ENCODE data around the gene ARMH3.
"Not testable (repeated sequence)": the region's sequence is repeated elsewhere in the genome, so short reads cannot be mapped to it uniquely, and the experiment has no call there.

ARMH3 gene

GRCh38 chr10:101987136-101987535, 68.8 kb downstream of the ARMH3 start:
- DNase-seq (ENCODE audit: low read depth in 1 of 2, low spot score in 1 of 2), result no peak

GRCh38 chr10:101986624-101986971, 69.4 kb downstream of the ARMH3 start:
- no peak for DNase-seq (ENCODE audit: low read depth in 1 of 2, low spot score in 1 of 2)

DNA sequence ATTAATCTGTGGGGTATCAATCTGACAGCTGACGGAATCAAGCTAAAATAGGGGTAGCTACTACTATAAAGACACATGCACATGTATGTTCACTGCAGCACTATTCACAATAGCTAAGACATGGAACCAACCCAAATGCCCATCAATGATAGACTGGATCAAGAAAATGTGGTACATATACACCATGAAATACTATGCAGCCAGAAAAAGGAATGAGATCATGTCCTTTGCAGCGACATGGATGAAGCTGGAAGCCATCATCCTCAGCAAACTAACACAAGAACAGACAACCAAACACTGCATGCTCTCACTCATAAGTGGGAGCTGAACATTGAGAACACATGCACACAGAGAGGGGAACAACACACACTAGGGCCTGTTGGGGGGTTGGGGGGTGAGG, 75.3 kb downstream of the ARMH3 start:
- DNase-seq (ENCODE audit: low read depth in 1 of 2, low spot score in 1 of 2), result not testable (repeated sequence)

DNA sequence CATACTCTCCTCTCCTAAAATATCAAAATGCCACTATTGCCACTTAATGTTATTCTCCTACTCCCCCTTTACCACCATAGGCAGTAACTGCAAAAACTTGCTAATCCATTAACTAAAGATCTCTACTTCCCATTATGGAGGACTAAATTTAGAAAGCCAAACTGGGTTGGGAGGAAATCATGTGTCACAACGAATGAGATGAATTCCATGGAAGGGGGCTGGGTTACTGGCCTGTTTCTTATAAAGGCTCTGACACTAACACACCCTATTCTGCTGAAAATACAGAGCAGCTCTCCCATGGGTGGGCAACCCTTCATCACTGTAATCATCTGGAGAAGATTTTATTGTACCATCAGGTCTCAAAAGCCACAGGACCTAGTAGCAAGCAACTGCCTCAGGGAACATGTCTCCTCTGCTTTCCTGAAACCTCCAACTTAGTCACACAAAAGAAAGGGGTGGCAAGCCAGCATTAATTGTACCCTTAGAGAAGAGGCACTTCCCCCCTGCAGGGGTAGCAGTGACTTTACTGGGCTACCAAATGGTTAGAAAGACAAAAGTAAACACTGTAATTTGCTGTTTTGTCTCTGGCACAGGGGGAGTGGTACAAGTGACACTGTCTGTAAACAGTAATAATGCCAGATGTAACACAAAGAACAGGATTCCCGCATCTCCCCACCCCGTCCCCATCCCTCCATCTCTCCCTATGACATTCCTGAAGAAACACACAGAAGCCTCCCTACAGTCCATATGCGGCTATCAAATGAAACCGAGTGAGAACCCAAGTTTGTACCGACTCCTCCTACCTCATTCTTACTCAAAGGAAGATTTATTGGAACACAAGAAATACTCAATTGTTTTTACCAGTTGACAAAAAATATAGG, 81.6 kb downstream of the ARMH3 start:
- DNase-seq (ENCODE audit: low read depth in 1 of 2, low spot score in 1 of 2), result no peak

GRCh38 chr10:101972761-101973160, 83.2 kb downstream of the ARMH3 start:
- DNase-seq (ENCODE audit: low read depth in 1 of 2, low spot score in 1 of 2), result no peak

- DNase-seq (ENCODE audit: low read depth in 1 of 2, low spot score in 1 of 2), result no peak
Observed at GRCh38 chr10:101969412-101969922, 86.5 kb downstream of the ARMH3 start.

GRCh38 chr10:101968940-101969321, 87.0 kb downstream of the ARMH3 start:
- DNase-seq (ENCODE audit: low read depth in 1 of 2, low spot score in 1 of 2), result no peak

DNA sequence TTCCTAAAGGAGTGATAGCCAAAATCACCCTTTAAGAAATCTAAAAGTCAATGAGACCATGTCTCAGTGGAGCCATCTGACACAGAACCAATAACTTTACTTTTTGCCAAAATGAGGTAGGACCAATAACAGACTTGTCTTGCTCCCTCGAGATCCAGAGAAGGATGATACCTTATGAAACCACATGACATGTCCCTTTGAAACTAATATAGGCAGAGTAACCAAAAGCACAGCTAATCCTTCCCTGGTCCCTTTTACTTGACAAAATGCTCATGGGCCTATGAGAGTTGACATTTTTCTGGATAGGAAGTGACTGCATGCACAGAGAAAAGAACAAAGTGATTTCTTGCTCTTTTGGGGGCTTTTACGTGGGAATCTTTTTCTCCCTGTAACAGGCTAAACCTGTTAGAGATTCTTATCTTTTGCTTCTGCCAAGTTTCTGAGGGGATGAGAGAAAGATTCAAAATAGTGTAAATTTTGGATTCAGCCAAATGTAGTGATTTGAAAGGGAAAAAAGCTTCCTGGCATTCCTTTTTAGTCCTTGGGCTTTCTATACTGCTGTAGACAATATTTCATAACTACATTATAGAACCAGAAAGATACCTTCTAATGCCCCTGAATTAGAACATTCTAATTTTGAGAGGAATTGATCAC, 87.6 kb downstream of the ARMH3 start:
- no peak for DNase-seq (ENCODE audit: low read depth in 1 of 2, low spot score in 1 of 2)

- DNase-seq (ENCODE audit: low read depth in 1 of 2, low spot score in 1 of 2), result no peak
Observed at GRCh38 chr10:101967713-101968112, 88.3 kb downstream of the ARMH3 start.

DNA sequence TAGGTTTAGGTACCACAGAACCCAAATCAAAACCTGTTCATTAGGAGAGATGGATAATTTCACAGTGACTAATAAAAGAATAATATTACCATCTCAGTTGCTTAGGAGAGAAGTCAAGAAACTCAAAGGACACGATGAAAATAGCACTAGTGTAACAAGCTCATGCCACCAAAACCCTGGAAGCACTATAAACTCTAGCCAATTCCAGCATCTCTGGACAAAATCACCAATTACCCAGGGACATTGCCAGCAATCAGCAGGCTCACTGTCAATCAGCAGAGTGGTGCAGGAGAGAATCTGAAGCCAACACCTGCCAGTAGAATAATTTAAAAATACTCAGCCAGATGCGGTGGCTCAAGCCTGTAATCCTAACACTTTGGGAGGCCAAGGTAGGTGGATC, 88.9 kb downstream of the ARMH3 start:
- DNase-seq (ENCODE audit: low read depth in 1 of 2, low spot score in 1 of 2), result no peak

- DNase-seq (ENCODE audit: low read depth in 1 of 2, low spot score in 1 of 2), result no peak
Observed at GRCh38 chr10:101965075-101965765, 90.8 kb downstream of the ARMH3 start.

- DNase-seq (ENCODE audit: low read depth in 1 of 2, low spot score in 1 of 2), result no peak
Observed at GRCh38 chr10:101961591-101962498, 94.1 kb downstream of the ARMH3 start.

GRCh38 chr10:101960879-101961395, 95.0 kb downstream of the ARMH3 start:
- no peak for DNase-seq (ENCODE audit: low read depth in 1 of 2, low spot score in 1 of 2)

GRCh38 chr10:101959346-101959916, 96.5 kb downstream of the ARMH3 start:
- no peak for DNase-seq (ENCODE audit: low read depth in 1 of 2, low spot score in 1 of 2)

DNA sequence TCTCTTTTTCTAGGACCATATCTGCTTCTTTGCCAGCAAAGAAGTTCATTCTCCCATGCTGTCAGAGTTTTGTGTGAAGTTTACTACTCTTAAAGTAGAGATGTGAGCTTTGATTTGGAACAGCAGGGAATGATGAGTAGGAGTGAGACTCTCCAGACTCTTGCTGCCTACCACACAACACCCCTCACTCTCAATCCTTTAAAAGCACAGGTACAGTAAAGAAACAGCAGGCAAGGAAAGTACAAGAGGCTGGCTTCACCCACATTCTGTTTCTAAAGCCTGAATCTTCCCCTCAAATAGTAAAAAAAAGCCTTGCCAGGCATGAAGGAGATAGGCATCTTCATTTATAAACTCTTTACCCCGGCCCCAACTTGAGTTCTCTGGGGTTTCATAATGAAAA, 97.3 kb downstream of the ARMH3 start:
- no peak for DNase-seq (ENCODE audit: low read depth in 1 of 2, low spot score in 1 of 2)

GRCh38 chr10:101956898-101957297, 99.1 kb downstream of the ARMH3 start:
- no peak for DNase-seq (ENCODE audit: low read depth in 1 of 2, low spot score in 1 of 2)

DNA sequence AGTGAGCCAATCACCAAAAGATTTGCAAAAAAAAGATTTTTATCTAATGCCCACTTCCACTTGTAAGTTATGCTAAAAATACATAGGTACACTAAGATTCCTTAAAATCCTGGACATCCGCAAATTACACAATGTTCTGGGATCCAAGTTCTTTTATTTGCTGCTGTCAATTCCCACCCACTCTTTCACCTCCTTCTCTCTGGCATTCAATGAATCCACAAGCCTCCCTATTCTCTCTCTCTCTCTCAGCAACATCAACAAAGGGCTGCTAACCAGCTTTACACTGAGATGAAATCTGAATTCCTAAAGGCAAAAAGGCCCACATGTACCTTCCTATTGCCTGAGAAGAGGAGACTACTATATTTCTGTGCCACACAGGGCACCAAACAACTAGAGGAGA, 99.9 kb downstream of the ARMH3 start:
- DNase-seq (ENCODE audit: low read depth in 1 of 2, low spot score in 1 of 2), result no peak

- no peak for DNase-seq (ENCODE audit: low read depth in 1 of 2, low spot score in 1 of 2)
Observed at GRCh38 chr10:101952191-101952590, 103.8 kb downstream of the ARMH3 start.

GRCh38 chr10:101950213-101950612, 105.8 kb downstream of the ARMH3 start:
- DNase-seq (ENCODE audit: low read depth in 1 of 2, low spot score in 1 of 2), result no peak

DNA sequence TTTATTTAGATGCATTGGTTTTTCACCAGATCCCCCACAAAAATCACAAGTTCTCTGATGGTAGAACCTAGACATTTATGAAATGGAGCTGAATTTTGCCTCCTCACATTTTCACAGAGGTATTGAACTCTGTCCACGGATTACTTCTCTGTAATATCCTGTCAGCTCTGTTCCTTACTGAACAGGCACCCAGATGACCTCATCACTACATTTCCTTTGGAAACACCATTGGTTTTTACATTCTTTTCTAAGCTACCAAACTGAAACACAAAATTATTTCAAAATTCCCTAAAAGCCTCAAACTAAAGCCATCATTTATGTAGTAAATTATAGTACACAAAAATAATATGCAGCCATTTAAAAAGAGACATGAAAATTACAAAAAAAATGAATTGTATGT, 114.1 kb downstream of the ARMH3 start:
- no peak for DNase-seq (ENCODE audit: low read depth in 1 of 2, low spot score in 1 of 2)
